ENCODE results near the gene ATP5IF1. TPM values are rescaled to one million over a fixed set of nuclear protein-coding genes. Genes with fewer than 3 reads are reported as not detected.

Gene ATP5IF1
- total and polyA plus RNA-seq, 2 donors from 2014 or later: 172 to 906 TPM

DNA sequence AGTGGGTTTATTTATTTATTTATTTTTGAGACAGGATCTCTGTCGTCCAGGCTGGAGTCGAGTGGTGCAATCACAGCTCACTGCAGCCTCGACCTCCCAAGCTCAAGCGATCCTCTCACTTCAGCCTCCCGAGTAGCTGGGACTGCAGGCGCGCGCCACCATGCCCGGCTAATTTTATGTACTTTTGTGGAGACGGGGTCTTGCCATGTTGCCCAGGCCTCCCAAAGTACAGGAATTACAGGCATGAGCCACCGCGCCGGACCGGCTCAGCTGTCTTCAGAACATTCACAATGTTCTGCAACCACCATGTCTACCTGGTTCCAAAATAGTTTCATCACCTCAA, 2.7 kb upstream of the ATP5IF1 start:
- TF ChIP-seq, protein P1, sequence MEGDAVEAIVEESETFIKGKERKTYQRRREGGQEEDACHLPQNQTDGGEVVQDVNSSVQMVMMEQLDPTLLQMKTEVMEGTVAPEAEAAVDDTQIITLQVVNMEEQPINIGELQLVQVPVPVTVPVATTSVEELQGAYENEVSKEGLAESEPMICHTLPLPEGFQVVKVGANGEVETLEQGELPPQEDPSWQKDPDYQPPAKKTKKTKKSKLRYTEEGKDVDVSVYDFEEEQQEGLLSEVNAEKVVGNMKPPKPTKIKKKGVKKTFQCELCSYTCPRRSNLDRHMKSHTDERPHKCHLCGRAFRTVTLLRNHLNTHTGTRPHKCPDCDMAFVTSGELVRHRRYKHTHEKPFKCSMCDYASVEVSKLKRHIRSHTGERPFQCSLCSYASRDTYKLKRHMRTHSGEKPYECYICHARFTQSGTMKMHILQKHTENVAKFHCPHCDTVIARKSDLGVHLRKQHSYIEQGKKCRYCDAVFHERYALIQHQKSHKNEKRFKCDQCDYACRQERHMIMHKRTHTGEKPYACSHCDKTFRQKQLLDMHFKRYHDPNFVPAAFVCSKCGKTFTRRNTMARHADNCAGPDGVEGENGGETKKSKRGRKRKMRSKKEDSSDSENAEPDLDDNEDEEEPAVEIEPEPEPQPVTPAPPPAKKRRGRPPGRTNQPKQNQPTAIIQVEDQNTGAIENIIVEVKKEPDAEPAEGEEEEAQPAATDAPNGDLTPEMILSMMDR (IDR thresholded peaks at IDR 0.05; ENCODE audit: borderline replicate concordance, extremely low read depth, insufficient read depth): no peak
- no peak for FAIRE-seq
- Histone ChIP-seq H3K27ac (ENCODE audit: low read depth in 2 of 2, low read length in 2 of 2) (no peak overlapping the region), H3K4me1 (ENCODE audit: control insufficient read depth in 2 of 3, insufficient read depth in 2 of 3, low read depth in 1 of 3, low read length in 3 of 3) (peaks cover 5 to 19% (median 18%) of the 10 kb centered on the region in 3 donors), H3K9ac (ENCODE audit: low read length in 3 of 3) (peak overlapping the region in 1 of 3 donors; percentile 99), H3K4me3 (ENCODE audit: low read length in 3 of 3) (peak overlapping the region in 2 of 3 donors; percentile 91 to 99), H3K27me3 (ENCODE audit: control insufficient read depth, insufficient read depth, low read length) (no peaks in the 10 kb centered on the region), H3K9me3 (ENCODE audit: control insufficient read depth in 2 of 3, insufficient read depth in 1 of 3, low read length in 3 of 3) (no peaks in the 10 kb centered on the region), H3K36me3 (ENCODE audit: control insufficient read depth in 2 of 3, insufficient read depth in 3 of 3, low read length in 3 of 3) (peaks cover 0 to 10% (median 7%) of the 10 kb centered on the region in 3 donors)
- DNase-seq: peak in 1 of 5 donors; percentile 61
- intact Hi-C loops (cut with DNase I): no loop called here

- H3K9me3 ChIP-seq (ENCODE audit: control insufficient read depth in 2 of 3, insufficient read depth in 1 of 3, low read length in 3 of 3): no peaks in the 10 kb centered on the region
- peak overlapping the region; percentile 90 to 99 (median 92) for H3K9ac ChIP-seq (ENCODE audit: low read length in 3 of 3)
- H3K4me3 ChIP-seq (ENCODE audit: low read length in 3 of 3): peak overlapping the region; percentile 95 to 100 (median 95)
- FAIRE-seq (no peak), DNase-seq (peak in 2 of 5 donors; percentile 33 to 36)
- TF ChIP-seq, protein P1 (IDR thresholded peaks at IDR 0.05; ENCODE audit: borderline replicate concordance, extremely low read depth, insufficient read depth): no peak
- peaks cover 0 to 7% (median 0%) of the 10 kb centered on the region in 3 donors for H3K36me3 ChIP-seq (ENCODE audit: control insufficient read depth in 2 of 3, insufficient read depth in 3 of 3, low read length in 3 of 3)
- intact Hi-C loops (cut with DNase I): no loop called here
- H3K4me1 ChIP-seq (ENCODE audit: control insufficient read depth in 2 of 3, insufficient read depth in 2 of 3, low read depth in 1 of 3, low read length in 3 of 3): peaks cover 5 to 30% (median 21%) of the 10 kb centered on the region in 3 donors
- H3K27me3 ChIP-seq (ENCODE audit: control insufficient read depth, insufficient read depth, low read length): no peaks in the 10 kb centered on the region
- H3K27ac ChIP-seq (ENCODE audit: low read depth in 2 of 2, low read length in 2 of 2): peak overlapping the region; percentile 91 to 93
Observed at GRCh38 chr1:28236656-28237322, 865 bp downstream of the ATP5IF1 start.

- intact Hi-C loops (cut with DNase I): no loop called here
- no peaks in the 10 kb centered on the region for H3K27me3 ChIP-seq (ENCODE audit: control insufficient read depth, insufficient read depth, low read length)
- H3K9ac ChIP-seq (ENCODE audit: low read length in 3 of 3): no peak overlapping the region
- H3K36me3 ChIP-seq (ENCODE audit: control insufficient read depth in 2 of 3, insufficient read depth in 3 of 3, low read length in 3 of 3): peaks cover 0 to 7% (median 0%) of the 10 kb centered on the region in 3 donors
- no peak overlapping the region for H3K4me3 ChIP-seq (ENCODE audit: low read length in 3 of 3)
- H3K9me3 ChIP-seq (ENCODE audit: control insufficient read depth in 2 of 3, insufficient read depth in 1 of 3, low read length in 3 of 3): no peaks in the 10 kb centered on the region
- H3K4me1 ChIP-seq (ENCODE audit: control insufficient read depth in 2 of 3, insufficient read depth in 2 of 3, low read depth in 1 of 3, low read length in 3 of 3): peaks cover 5 to 25% (median 20%) of the 10 kb centered on the region in 3 donors
- H3K27ac ChIP-seq (ENCODE audit: low read depth in 2 of 2, low read length in 2 of 2): no peak overlapping the region
- DNase-seq (no peak), FAIRE-seq (no peak)
- TF ChIP-seq, protein P1 (IDR thresholded peaks at IDR 0.05; ENCODE audit: borderline replicate concordance, extremely low read depth, insufficient read depth): no peak
Observed at GRCh38 chr1:28239004-28239403, 3.1 kb downstream of the ATP5IF1 start.

Measured in kidney (tissue), 14 donors.